Astrocyte of the spinal cord (primary cell): ENCODE results near the gene MTMR1.

Experiments used
- DNase-seq: peaks from one replicate; pipeline ENCODE4 v3.0.0; 2011; ENCODE audit warnings: low read depth, low spot score
- H3K4me3 ChIP-seq: 2 replicates; pipeline ENCODE4 v1.5.1; 2011; ENCODE audit warnings: low read depth, mild to moderate bottlenecking, low read length, moderate library complexity
- in situ Hi-C: cut with HindIII; loops from 2 replicates; pipeline ENCODE4 v1.10.0; 2017; ENCODE audit warnings: low sequenced_read_pairs
- TF ChIP-seq, protein P1 (sequence below): IDR thresholded peaks from 2 replicates; pipeline ENCODE4 v1.5.1; 2012; ENCODE audit warnings: low read depth, mild to moderate bottlenecking, low read length, inconsistent platforms

MTMR1 gene

DNA sequence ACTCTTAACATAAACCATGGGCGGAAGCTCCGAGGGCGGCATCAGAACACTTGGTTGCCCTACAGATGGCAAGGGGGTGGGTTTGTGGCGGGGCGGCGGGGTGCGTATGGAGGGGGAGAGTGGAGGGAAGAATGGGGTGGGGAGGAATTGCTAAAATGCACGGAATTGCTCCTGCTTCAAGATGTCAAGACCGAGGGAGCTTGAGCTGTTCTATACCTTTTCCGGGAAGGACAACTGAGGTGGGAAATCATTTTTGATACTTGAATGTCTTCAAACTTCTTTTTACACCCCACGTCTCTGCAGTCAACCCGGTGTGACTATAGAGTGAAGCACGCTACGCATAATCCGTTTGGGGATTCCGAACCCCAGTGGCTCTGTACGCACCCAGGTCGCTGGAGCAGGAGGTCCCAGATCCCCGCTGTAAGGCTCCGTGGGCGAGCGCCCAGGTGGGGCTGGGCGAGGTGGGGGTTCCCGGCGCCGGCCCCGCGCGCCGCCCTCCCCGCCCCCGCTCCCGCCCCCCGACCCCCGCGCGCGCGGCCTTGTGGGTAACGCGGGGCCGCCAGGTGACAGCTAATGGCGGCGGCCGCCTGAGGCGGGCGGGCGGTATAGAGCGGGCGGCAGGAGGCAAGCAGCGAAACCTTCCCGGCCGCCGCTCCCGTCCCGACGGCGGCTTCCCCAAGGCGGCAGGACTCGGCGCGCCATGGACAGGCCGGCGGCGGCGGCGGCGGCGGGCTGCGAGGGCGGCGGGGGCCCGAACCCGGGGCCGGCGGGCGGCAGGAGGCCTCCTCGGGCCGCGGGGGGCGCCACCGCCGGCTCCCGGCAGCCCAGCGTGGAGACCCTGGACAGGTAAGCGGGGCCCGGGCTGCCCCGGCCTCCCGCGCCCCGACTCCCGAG, at the start of gene MTMR1:
Gene MTMR1, plus strand, starts transcription at position 566 of the 894 bp plus-strand sequence. Its CDS starts 135 bp downstream, at position 701.
- TF ChIP-seq, protein P1, sequence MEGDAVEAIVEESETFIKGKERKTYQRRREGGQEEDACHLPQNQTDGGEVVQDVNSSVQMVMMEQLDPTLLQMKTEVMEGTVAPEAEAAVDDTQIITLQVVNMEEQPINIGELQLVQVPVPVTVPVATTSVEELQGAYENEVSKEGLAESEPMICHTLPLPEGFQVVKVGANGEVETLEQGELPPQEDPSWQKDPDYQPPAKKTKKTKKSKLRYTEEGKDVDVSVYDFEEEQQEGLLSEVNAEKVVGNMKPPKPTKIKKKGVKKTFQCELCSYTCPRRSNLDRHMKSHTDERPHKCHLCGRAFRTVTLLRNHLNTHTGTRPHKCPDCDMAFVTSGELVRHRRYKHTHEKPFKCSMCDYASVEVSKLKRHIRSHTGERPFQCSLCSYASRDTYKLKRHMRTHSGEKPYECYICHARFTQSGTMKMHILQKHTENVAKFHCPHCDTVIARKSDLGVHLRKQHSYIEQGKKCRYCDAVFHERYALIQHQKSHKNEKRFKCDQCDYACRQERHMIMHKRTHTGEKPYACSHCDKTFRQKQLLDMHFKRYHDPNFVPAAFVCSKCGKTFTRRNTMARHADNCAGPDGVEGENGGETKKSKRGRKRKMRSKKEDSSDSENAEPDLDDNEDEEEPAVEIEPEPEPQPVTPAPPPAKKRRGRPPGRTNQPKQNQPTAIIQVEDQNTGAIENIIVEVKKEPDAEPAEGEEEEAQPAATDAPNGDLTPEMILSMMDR: no peak
- no peak for DNase-seq
- peak within 1 kb of the TSS; percentile 54 for H3K4me3 ChIP-seq
- in situ Hi-C loops: no loop called here

DNA sequence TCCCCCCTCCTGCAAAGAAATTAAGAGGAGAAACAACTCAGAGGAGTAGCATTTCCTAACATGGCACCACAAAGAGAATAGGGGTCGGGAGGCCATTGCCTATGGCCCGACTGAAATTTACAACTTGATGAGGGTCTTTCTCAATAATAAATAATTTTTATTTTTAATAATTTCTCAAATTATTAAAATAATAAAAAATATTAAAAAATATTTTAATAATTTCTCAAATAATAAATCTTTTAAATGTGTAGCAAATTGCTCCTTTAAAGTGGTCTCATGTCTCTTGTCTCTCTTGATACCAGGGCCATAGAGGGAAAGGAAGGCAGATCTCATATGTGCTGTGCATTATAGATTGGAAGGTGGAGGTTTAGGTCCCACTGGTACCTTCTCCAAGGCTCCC, 49.2 kb upstream of the MTMR1 start:
- DNase-seq: no peak
- no peak overlapping the region for H3K4me3 ChIP-seq
- in situ Hi-C loops: no loop called here
- TF ChIP-seq, protein P1: no peak

GRCh38 chrX:150644422-150644821, 48.8 kb upstream of the MTMR1 start:
- no peak for DNase-seq
- in situ Hi-C loops: no loop called here
- no peak overlapping the region for H3K4me3 ChIP-seq
- TF ChIP-seq, protein P1: no peak

DNA sequence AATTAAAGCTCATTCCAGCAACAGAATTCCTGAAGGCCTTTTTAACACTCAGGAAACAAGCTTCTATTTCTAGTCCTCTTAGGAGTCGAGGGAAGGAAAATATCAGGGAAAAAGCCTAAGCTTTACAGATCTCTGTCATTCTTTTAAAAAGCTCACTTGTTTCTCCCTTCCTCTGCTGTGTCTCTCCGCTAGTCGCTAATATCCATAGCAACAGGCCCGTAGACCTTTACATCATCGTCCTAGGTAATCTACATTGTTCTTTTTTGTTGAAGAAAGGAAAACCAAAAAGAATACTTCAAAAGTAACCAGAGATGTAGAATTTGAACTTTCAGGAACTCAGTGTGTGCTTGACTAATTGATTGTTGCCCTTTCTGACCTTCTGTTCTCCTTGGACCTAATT, 45.9 kb upstream of the MTMR1 start:
- H3K4me3 ChIP-seq: no peak overlapping the region
- in situ Hi-C loops: no loop called here
- no peak for DNase-seq
- TF ChIP-seq, protein P1: no peak

GRCh38 chrX:150648296-150648940, 44.8 kb upstream of the MTMR1 start:
- in situ Hi-C loops: no loop called here
- no peak for DNase-seq

DNA sequence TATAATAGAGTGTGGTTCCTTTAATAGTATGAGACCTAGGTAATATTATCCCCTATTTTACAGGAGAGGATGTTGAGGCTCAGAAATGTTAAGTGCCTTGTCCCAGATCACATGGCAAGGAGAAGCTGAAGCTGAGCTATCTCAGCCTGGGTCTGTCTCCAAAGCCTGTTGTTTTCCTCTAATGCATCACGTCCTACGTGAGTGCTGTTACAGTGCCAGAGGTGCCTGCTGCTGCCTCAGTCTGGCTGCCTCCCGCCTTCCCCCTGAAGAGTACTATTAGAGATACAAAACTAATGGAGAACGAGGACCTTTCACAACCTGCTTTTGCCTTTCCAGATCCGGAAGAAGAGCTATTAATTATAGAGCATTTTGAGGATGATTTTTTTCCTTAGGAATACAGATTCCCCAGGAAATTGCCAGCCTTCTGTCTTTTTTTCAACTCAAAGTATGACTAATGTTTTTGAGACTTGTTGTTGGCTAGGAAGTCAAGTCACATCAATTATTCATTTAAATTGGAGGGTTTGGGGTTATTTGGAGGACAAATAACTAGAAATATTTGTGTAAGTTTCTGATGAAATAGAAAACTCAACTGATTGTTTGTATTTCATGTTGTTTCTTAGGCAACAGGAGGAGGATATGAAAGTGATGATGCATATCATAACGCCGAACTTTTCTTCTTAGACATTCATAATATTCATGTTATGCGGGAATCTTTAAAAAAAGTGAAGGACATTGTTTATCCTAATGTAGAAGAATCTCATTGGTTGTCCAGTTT, 43.9 kb upstream of the MTMR1 start:
- DNase-seq: peak; percentile 45
- in situ Hi-C loops: no loop called here
- TF ChIP-seq, protein P1: no peak
- H3K4me3 ChIP-seq: no peak overlapping the region

More at GRCh38 chrX:150648296-150648940, 44.8 kb upstream of the MTMR1 start:
- H3K4me3 ChIP-seq: no peak overlapping the region
- TF ChIP-seq, protein P1: no peak
